ENCODE measurements around the gene MAIP1. TPM values are rescaled to one million over a fixed set of nuclear protein-coding genes. Genes with fewer than 3 reads are reported as not detected.

The MAIP1 gene
- total RNA-seq, 1 experiment from 2014 or later = 32.3 TPM

GRCh38 chr2:199950396-199950795 is 5.0 kb upstream of the MAIP1 start:
- H3K23ac ChIP-seq (ENCODE audit: insufficient read length, low read depth, low read length) = no peak overlapping the region
- no peaks in the 10 kb centered on the region for H3K9me3 Mint-ChIP-seq
- no peak overlapping the region for H3K18ac ChIP-seq (ENCODE audit: insufficient read length, low read depth, low read length)
- TF ChIP-seq CTCF (conservative IDR thresholded peaks at IDR 0.05) = no peak
- no peaks in the 10 kb centered on the region for H3K23me2 ChIP-seq (ENCODE audit: insufficient read length, low read depth, low read length, poor library complexity, severe bottlenecking)
- no peaks in the 10 kb centered on the region for H3K27me3 ChIP-seq (ENCODE audit: insufficient read depth, low read length)
- H3K36me3 Mint-ChIP-seq (ENCODE audit: insufficient read depth in 1 of 3, low read depth in 3 of 3) = peaks cover 11 to 52% (median 44%) of the 10 kb centered on the region in 3 experiments
- no peak overlapping the region for H4K8ac ChIP-seq (replicated peaks; ENCODE audit: insufficient read length, low read depth, low read length)
- H4K20me1 ChIP-seq (ENCODE audit: control insufficient read depth, insufficient read depth, insufficient read length) = no peaks in the 10 kb centered on the region
- no peak overlapping the region for H2AK5ac ChIP-seq (ENCODE audit: insufficient read length, low read length)
- peaks cover 11% of the 10 kb centered on the region for H3K79me1 ChIP-seq (ENCODE audit: insufficient read depth, low read depth, low read length, poor library complexity, severe bottlenecking)
- H3K79me2 ChIP-seq (ENCODE audit: insufficient read depth, low read length) = peaks cover 8% of the 10 kb centered on the region; the same call in 1 of the 2 replicates
- no peak overlapping the region for H2BK5ac ChIP-seq (ENCODE audit: insufficient read length, low read length)
- DNase-seq = no peak
- no peak overlapping the region for H3T11ph ChIP-seq (ENCODE audit: low read length)
- no peak overlapping the region for H2BK12ac ChIP-seq (ENCODE audit: insufficient read length, low read depth, low read length)
- H3K27me3 Mint-ChIP-seq (ENCODE audit: low read depth) = no peaks in the 10 kb centered on the region
- H3K56ac ChIP-seq (ENCODE audit: insufficient read length, low read depth, low read length) = no peak overlapping the region
- H2BK15ac ChIP-seq (ENCODE audit: low read depth, low read length) = no peak overlapping the region
- peak overlapping the region in 2 of 3 experiments; percentile 47 to 68; a peak in 2 of 7 replicates for H3K27ac Mint-ChIP-seq
- no peak overlapping the region for H4K5ac ChIP-seq (ENCODE audit: insufficient read length, low read depth, low read length)
- H2AFZ ChIP-seq (ENCODE audit: low read length) = no peak overlapping the region
- no CpG with 5 or more reads among the region's 5 CpGs for WGBS (ENCODE audit: extremely low coverage, insufficient read length, low lambda C conversion rate)
- no peak overlapping the region for H3K27ac ChIP-seq (ENCODE audit: insufficient read length, low read depth, low read length)
- peaks cover 11 to 13% of the 10 kb centered on the region in 2 experiments for H3K4me1 Mint-ChIP-seq
- no peak overlapping the region for H3K4me3 Mint-ChIP-seq
- H3K14ac ChIP-seq (ENCODE audit: insufficient read depth, low read length) = no peak overlapping the region; the same call in 1 of the 2 replicates
- H2BK120ac ChIP-seq (ENCODE audit: low read depth, low read length, poor library complexity, severe bottlenecking) = no peak overlapping the region
- H3K9me3 ChIP-seq (ENCODE audit: control insufficient read depth, low read depth, low read length) = no peaks in the 10 kb centered on the region
- no peaks in the 10 kb centered on the region; the same call in 1 of the 2 replicates for H3K4me1 ChIP-seq (ENCODE audit: insufficient read depth, low read length)
- no peak overlapping the region for H2BK20ac ChIP-seq (ENCODE audit: low read depth, low read length, poor library complexity, severe bottlenecking)
- no peak overlapping the region for H3K9ac ChIP-seq (ENCODE audit: extremely low read depth, insufficient read length, low read length)
- no peak overlapping the region for H4K91ac ChIP-seq (ENCODE audit: insufficient read length, low read depth, low read length)
- no peak overlapping the region for H3K4ac ChIP-seq (ENCODE audit: low read depth, low read length)
- H3K4me2 ChIP-seq (ENCODE audit: insufficient read depth, insufficient read length, low read length) = no peak overlapping the region
